Brain microvascular endothelial cell (primary cell): ENCODE results near the gene CR1.

ENCODE experiments used
- DNase-seq: peaks from one replicate; pipeline ENCODE4 v3.0.0-alpha.2; 2020
- H3K27ac ChIP-seq: fragments of 250-450 bp; sonication (Bioruptor Pico); 2 replicates; pipeline ENCODE4 v1.5.1; 2020; ENCODE audit warnings: mild to moderate bottlenecking, moderate library complexity
- H3K27me3 ChIP-seq: fragments of 250-450 bp; sonication (Bioruptor Pico); replicated peaks from 2 replicates; pipeline ENCODE4 v1.5.1; 2020; ENCODE audit warnings: mild to moderate bottlenecking
- H3K36me3 ChIP-seq: fragments of 250-450 bp; sonication (Bioruptor Pico); replicated peaks from 2 replicates; pipeline ENCODE4 v1.5.1; 2020; ENCODE audit warnings: mild to moderate bottlenecking
- H3K4me3 ChIP-seq: 2 replicates; pipeline ENCODE4 v1.5.1; 2011; ENCODE audit warnings: low read depth, mild to moderate bottlenecking, control low read depth, low read length, moderate library complexity
- in situ Hi-C: cut with HindIII; loops from 2 replicates; pipeline ENCODE4 v1.10.0; 2017; ENCODE audit warnings: low sequenced_read_pairs, low pct_ligation_motif_present
- TF ChIP-seq, protein P1 (sequence below): IDR thresholded peaks from 2 replicates; pipeline ENCODE4 v1.5.1; 2011; ENCODE audit warnings: low read depth, mild to moderate bottlenecking, moderate library complexity, low read length, control low read depth, inconsistent platforms; ENCODE audit errors: missing control alignments

CR1 gene

DNA sequence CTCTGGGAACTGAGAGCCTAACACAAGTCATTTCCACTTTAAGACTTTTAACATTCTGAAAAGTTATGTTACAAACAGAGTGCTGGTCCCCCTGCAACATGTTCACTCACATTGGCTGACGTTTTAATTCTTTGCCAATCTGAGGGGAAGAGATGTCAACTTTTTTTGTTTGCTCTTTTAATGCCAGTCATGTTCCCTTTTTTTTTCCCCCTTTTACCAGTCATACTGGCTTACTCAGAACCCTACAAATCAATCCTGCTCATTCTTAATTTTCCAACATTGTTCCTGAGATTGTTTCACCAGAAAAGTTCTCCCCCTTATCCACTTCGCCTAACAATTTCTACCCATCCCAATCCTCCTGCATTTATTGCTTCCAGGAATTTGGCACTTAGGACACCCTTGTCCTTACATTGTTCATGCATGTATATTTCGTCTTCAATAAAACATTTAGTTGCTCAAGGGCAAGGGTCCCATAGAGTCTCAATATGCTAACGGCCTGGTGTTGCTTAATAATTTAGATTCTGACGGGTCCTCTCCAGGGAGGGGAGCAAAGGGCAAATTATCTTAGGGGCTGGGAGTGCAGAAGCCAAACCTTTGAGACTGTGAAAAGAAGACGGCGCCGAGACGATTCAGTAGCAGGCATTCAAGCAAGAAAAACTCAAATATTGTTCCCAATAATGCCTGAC lies 148.4 kb downstream of the CR1 start:
- Histone ChIP-seq H3K36me3 (no peaks in the 10 kb centered on the region), H3K27me3 (peaks cover 4% of the 10 kb centered on the region), H3K27ac (no peak overlapping the region), H3K4me3 (peak overlapping the region; percentile 30)
- in situ Hi-C loops = no loop called here
- no peak for DNase-seq
- TF ChIP-seq, protein P1, sequence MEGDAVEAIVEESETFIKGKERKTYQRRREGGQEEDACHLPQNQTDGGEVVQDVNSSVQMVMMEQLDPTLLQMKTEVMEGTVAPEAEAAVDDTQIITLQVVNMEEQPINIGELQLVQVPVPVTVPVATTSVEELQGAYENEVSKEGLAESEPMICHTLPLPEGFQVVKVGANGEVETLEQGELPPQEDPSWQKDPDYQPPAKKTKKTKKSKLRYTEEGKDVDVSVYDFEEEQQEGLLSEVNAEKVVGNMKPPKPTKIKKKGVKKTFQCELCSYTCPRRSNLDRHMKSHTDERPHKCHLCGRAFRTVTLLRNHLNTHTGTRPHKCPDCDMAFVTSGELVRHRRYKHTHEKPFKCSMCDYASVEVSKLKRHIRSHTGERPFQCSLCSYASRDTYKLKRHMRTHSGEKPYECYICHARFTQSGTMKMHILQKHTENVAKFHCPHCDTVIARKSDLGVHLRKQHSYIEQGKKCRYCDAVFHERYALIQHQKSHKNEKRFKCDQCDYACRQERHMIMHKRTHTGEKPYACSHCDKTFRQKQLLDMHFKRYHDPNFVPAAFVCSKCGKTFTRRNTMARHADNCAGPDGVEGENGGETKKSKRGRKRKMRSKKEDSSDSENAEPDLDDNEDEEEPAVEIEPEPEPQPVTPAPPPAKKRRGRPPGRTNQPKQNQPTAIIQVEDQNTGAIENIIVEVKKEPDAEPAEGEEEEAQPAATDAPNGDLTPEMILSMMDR = no peak

- Histone ChIP-seq H3K36me3 (no peaks in the 10 kb centered on the region), H3K27ac (no peak within 1 kb of the TSS), H3K27me3 (peaks cover 3% of the 10 kb centered on the region), H3K4me3 (peak within 1 kb of the TSS; percentile 54)
- DNase-seq = peak; percentile 40
- in situ Hi-C loops = no loop called here
- TF ChIP-seq, protein P1 = peak; percentile 5
These were observed 149.1 kb downstream of the CR1 start, which contains the start of gene CR1L for GRCh38 chr1:207644852-207645634. CR1L (plus strand) TSS chr1:207645133; CDS start chr1:207645234, 101 bp downstream.

- TF ChIP-seq, protein P1 = no peak
- no peak for DNase-seq
- Histone ChIP-seq H3K4me3 (no peak overlapping the region), H3K27me3 (peaks cover 3% of the 10 kb centered on the region), H3K27ac (no peak overlapping the region), H3K36me3 (no peaks in the 10 kb centered on the region)
- in situ Hi-C loops = no loop called here
These were observed 149.7 kb downstream of the CR1 start for GRCh38 chr1:207645635-207646081.

DNA sequence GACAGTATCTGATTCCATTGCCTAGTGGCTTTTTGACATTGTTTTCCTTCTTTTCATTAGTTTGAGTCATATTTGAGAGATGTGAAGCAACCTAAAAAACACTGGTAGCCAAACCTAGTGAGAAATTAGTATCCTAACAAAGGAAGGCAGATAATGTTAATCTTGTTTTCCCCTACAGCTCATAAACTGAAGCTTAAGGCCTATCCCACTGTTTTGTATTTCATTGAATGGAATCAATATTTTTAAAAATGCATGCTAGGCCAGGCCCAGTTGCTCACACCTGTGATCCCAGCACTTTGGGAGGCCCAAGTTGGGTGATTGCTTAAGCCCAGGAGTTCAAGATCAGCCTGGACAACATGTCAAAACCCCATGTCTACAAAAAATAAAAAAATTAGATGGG lies 150.2 kb downstream of the CR1 start:
- Histone ChIP-seq H3K27me3 (peaks cover 3% of the 10 kb centered on the region), H3K36me3 (no peaks in the 10 kb centered on the region), H3K4me3 (no peak overlapping the region), H3K27ac (no peak overlapping the region)
- in situ Hi-C loops = no loop called here
- DNase-seq = no peak
- TF ChIP-seq, protein P1 = no peak

- H3K4me3 ChIP-seq = no peak overlapping the region
- H3K27me3 ChIP-seq = peaks cover 3% of the 10 kb centered on the region
- in situ Hi-C loops = no loop called here
- H3K27ac ChIP-seq = no peak overlapping the region
- TF ChIP-seq, protein P1 = no peak
- DNase-seq = no peak
- H3K36me3 ChIP-seq = no peaks in the 10 kb centered on the region
These were observed 151.1 kb downstream of the CR1 start for GRCh38 chr1:207646944-207647579.
